Measurements from ENCODE around the gene TADA3. TPM values are rescaled to one million over a fixed set of nuclear protein-coding genes. Genes with fewer than 3 reads are reported as not detected.
A peak's percentile ranks its signal among the peaks of the same experiment; 100 is the strongest.

The TADA3 gene
- total RNA-seq, 1 donor from 2014 or later = 54.7 TPM

DNA sequence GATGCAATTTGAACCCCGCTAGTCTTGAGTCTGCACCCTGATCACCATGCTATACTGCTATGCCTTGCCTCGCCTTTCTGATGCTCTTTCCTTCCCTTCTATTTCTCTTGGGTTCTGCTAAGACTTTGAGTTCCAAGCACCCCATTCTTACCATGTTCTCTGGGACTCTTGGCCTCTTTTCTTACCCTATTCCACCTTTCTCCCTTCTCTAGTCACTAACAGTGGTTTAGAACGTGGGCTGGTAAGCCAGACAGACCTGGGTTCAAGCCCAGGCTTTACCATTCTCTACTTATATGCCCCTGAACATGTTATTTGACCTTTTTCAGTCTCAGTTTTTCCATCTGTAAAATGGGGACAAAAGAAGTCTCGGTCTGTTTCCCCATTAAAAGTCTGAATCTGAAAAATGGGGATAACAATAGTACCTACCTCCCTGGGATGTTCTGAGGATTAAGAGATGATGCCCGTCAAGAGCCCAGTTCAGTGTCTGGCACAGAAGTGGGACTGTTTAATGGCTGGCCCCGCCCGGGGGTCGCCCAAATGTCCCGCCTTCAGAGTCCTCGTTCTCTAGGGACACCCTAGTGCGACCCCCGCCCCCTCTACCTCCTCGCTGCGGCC is 376 bp downstream of the TADA3 start:
- peak overlapping the region; percentile 91 for H3K4me3 ChIP-seq (ENCODE audit: low read depth, low read length)
- TF ChIP-seq, protein P1, sequence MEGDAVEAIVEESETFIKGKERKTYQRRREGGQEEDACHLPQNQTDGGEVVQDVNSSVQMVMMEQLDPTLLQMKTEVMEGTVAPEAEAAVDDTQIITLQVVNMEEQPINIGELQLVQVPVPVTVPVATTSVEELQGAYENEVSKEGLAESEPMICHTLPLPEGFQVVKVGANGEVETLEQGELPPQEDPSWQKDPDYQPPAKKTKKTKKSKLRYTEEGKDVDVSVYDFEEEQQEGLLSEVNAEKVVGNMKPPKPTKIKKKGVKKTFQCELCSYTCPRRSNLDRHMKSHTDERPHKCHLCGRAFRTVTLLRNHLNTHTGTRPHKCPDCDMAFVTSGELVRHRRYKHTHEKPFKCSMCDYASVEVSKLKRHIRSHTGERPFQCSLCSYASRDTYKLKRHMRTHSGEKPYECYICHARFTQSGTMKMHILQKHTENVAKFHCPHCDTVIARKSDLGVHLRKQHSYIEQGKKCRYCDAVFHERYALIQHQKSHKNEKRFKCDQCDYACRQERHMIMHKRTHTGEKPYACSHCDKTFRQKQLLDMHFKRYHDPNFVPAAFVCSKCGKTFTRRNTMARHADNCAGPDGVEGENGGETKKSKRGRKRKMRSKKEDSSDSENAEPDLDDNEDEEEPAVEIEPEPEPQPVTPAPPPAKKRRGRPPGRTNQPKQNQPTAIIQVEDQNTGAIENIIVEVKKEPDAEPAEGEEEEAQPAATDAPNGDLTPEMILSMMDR (conservative IDR thresholded peaks at IDR 0.05; ENCODE audit: low read depth, low read length) = no peak
- DNase-seq (ENCODE audit: low read depth) = no peak

DNA sequence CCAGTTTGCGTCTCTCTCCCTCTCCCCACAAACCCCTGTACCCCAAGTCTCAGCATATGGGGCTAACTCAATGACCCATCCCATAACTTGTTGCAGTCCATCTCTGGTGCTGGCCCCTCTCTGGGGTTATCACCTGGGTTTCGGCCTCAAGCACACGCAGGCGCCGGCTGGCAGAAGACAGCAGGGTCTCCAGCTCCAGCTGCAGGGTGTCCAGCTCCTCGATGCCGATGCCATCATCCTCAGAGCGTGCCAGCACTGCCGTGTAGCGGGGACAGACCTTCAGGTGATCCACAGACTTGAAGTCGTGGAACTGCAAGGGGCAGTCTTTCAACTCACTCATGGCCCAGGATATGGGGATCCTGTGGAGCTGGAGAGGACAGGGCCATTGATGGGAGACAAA is 1.1 kb downstream of the TADA3 start:
- TF ChIP-seq, protein P1 (conservative IDR thresholded peaks at IDR 0.05; ENCODE audit: low read depth, low read length) = no peak
- no peak for DNase-seq (ENCODE audit: low read depth)
- H3K4me3 ChIP-seq (ENCODE audit: low read depth, low read length) = peak overlapping the region; percentile 91

DNA sequence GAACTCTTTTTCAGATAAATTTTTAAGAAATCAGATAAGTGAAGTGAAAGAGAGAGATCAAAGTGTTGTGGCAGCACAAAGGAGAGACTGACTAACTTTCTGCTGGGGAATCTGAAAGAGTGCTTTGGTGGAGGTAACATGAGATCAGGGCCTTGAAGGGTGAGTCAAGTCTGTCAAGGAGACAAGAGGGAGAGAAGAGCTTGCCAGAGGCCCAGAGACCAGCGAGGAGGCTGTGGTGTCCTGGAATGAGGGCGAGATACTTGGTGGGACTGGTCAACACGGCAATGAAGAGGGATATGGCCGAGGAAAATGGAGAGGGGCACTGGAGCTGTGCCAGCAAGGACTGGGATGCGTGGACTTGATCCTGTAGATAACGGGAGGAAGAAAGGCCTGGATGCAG is 4.6 kb downstream of the TADA3 start:
- no peak overlapping the region for H3K4me3 ChIP-seq (ENCODE audit: low read depth, low read length)
- TF ChIP-seq, protein P1 (conservative IDR thresholded peaks at IDR 0.05; ENCODE audit: low read depth, low read length) = no peak
- no peak for DNase-seq (ENCODE audit: low read depth)

DNA sequence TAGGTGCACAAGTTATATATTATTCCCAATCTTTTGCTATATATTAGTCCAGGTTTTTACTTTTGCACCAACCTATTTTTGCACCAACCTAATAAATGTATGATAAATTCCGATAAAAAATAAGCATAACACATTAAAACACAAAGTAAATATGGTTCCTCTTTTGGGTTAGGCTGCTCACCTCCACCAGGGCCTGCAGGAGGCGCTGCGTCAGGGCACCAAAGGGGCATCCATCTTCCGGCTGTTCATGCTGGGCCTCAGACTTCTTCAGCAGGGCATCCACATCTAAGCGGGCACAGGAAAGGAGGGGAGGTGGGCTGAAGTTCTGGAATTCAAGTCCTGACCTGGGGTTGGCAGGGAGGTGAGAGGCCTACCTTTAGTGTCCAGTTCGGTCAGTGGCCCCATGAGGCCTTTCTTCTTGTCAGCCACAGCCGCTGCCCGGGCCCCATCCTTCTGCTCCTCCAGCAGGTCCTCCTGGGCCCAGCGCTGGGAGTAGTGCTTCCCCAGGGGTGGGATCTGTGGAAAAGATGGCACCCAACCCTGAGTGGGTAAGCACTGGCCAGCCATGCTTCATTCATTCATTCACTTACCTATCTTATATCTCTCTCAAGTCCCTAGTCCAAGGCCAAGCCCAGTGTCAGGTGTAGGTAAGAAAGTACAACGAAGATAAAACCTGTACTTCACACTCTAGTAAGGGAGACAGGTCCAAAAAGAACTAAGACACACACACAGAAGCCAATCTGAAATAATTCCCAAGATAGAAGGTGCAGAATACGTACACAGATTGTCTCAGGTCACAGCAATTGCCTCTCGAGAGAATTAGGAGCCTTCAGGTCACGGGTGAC is 5.2 kb downstream of the TADA3 start:
- TF ChIP-seq, protein P1 (conservative IDR thresholded peaks at IDR 0.05; ENCODE audit: low read depth, low read length) = peak; percentile 59
- DNase-seq (ENCODE audit: low read depth) = no peak

DNA sequence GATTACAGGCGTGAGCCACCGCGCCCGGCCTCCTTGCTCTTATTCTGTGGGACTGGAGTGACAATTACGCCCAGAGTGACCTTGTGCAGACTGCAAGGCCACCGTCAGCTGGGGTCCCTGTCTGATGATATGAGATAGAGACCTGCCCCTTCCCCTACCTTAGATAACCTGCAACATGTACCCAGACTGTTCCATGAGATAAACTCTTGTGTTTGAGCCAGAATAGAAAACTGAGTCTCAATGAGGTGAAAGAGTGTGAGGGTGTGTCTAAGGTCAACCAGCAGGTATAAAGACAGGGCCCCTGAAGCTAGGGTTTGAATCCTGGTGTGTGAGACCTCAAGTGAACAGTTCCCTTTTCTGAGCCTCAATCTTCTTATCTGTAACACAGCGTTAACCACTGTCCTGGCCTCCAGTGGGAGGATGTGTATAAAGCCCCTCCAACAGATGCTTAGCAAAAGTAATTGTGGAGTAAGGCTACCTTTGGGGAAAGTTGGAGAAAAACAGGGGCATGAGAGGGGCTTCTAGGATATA is 6.0 kb downstream of the TADA3 start:
- no peak overlapping the region for H3K4me3 ChIP-seq (ENCODE audit: low read depth, low read length)
- no peak for DNase-seq (ENCODE audit: low read depth)
- TF ChIP-seq, protein P1 (conservative IDR thresholded peaks at IDR 0.05; ENCODE audit: low read depth, low read length) = no peak

More for the DNA sequence above, 5.2 kb downstream of the TADA3 start:
- H3K4me3 ChIP-seq (ENCODE audit: low read depth, low read length) = no peak overlapping the region

DNA sequence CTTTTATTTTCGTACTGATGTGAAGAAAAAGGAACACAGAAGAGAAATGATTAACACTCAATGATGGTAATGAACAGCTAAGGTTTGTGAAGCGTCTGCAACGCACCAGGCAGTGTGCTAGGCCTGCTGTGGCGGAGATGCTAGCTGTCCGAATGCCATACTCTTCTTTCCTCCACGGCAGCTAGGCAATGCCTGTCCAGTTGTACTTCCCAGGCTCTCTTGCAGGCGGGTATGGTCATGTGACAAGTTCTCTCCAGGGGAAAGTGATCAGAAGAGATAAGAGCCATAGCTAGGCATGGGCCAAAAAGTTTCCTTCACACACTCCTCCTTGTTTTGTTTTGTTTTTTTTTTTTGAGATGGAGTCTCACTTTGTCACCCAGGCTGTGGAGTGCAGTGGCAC is 6.7 kb downstream of the TADA3 start:
- no peak for DNase-seq (ENCODE audit: low read depth)
- TF ChIP-seq, protein P1 (conservative IDR thresholded peaks at IDR 0.05; ENCODE audit: low read depth, low read length) = no peak
- no peak overlapping the region for H3K4me3 ChIP-seq (ENCODE audit: low read depth, low read length)
